ENCODE data around the gene TOMM40L.

TOMM40L gene

DNA sequence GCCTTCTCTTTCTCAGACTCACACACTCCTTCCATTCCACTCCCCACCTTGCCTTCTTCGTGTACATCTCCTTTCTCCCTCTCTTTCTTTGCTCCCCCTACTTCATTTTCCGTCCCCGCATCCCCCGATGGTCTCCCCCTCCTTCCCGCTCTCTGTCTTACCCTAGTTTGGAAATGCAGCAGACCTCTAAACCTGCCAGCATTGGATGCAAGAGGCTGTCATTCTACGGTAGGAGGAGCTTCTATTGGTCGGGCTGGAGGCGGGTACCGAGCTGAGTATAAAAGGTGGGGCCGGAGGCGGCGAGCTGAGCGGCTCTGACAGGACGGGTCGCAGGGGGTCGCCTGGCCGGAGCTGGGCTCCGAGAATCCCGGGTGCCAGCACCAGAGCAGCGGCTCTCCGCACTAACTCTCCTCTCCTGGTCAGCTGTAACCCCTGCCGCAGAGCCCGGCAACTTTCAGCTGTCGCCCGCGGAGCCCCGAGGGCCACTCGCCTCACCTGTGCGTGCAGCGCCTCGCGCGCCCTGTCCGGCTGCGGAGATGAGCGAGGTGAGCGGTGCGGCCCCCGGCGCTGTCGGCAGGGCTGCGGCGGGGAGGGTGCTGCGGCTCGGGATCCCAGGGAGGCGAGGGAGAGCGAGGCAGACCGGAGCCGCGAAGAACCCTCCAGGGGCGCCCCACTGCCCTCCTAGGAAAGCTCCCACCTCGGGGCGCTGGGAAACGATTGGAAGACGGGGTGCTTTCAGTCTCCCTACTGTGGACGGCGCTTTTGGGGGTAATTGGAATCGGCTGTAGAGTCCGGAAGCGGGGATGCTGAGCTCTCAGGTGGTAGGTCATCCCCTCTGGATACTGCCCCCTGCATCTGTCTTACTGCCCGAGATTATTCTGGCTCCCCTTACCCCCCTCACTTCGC, 32.8 kb downstream of the TOMM40L start, which contains the start of gene PCP4L1:
Gene PCP4L1, plus strand, starts transcription at position 307 of the 906 bp plus-strand sequence. Its CDS starts 230 bp downstream, at position 537.
- DNase-seq: no peak

DNA sequence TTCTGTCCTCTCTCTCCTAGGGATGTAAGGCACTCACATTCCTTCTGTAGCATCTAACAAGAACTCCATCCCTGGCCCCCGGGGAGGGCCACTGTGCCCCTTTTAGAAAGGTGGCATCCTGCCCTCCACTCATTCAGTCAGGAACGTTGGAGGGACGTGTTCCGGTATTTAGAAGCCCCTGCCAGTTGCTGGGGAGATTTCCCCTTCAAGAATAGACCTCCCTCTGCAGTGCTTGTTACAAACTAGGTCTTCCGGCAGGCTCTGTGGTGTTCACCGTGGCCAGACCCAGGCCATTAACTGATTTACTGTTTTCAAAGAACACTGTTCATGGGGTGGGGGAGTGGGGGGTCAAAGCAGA, 33.5 kb downstream of the TOMM40L start:
- no peak for DNase-seq

DNA sequence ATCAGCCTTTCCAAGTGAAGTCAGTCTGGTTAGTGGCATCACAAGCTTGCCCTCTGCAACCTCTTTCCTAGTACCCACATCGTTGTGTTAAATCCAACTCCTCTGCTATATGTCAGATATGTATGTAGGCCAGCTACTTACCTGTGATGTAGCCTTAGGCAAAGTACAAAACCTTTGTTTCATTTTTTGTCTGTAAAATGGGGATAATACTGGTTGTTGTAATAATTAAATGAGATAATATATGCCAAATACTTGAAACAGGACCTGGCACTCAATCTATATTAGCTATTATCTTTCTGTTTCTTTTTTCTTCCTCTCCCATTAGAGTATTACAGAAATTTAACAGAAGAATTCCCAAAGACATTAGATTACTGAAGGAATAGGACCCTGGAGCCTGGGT, 33.9 kb downstream of the TOMM40L start:
- no peak for DNase-seq

DNA sequence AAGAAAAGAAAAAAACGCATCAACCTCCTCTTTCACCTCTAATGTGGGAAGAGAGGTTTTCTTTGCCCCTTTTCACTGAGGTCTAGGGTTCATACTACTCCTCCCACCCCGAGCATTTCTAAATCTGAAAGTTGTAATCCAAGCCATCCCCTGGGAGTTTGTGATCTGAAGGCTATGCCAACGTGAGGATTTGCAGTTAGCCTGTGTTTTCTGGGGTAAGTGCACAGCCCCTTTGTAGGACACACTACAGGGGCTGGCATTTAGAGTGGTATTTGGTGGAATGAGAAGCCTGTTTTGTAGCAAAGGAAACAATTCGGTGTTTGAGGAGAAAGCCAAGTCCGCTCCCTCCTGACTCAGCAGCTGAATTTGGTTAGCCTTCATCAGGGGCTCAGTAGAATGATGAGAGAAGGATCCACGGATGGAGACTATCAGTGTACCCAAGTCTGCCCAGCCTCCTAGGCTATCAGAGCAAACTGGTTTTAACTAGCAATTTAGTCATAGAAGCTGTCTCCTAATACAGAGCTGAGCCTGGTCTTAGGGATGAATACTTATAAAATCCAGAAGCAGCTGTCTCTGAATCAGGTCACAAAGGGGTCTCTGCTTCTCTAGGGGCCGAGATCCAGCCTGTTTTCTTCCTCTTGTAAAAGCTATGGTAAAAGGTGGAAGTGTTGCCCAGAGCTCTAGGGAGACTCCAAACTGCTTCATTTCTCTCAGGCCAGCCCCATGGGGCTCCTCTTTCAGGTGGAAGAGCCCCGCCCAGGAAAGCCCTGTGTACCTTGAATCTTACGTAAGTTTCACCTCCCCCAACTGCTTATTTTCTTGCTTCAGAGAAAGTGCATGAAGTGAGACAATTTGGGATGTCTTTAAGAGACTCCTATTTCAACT, 34.8 kb downstream of the TOMM40L start:
- no peak for DNase-seq

DNA sequence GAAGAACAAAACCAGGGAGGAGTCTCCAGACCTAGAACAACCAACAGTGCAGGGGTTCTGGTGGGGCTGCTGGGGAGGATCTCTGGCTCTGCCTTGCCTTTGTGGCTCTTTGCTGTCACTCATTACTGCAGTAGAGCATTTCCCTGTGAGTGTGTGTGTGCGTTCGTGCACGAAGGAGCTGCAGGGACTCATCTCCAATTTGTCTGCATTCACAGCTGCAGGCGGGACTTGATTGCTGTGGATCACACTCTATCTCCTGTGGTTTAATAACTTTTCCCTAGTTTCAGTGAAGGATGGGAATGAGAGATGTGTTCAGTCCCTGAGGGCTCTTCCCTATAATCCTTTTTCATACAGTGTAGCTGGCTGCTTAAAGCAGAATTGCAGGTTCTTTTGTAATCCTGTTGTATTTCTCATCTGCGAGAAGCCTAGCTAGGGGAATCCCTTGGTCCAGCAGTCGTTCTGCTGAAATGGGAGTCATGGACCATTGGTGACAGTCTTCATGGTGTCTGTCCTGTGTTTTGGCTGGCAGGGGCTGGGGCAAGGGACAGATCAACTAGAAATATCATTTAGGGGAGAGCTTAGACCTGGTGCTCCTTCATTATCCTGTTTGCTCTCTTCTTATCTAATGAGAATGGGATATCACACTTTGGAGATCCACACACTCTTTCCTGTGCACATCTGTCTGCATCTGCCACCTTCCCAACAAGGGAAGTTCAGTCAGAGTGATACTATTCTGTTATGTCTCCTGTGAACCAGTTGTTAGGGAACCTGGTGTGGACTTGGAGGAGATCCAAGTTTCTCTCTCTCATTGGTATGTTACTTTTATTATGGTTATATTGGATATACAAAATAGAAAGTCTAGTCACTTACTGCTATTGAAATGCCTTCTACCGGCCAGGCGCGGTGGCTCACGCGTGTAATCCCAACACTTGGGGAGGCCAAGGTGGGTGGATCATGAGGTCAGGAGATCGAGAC, 35.7 kb downstream of the TOMM40L start:
- no peak for DNase-seq

GRCh38 chr1:161265305-161265704, 39.4 kb downstream of the TOMM40L start:
- DNase-seq: no peak

GRCh38 chr1:161266202-161266601, 40.3 kb downstream of the TOMM40L start:
- DNase-seq: no peak

GRCh38 chr1:161266836-161267235, 41.0 kb downstream of the TOMM40L start:
- DNase-seq: no peak

DNA sequence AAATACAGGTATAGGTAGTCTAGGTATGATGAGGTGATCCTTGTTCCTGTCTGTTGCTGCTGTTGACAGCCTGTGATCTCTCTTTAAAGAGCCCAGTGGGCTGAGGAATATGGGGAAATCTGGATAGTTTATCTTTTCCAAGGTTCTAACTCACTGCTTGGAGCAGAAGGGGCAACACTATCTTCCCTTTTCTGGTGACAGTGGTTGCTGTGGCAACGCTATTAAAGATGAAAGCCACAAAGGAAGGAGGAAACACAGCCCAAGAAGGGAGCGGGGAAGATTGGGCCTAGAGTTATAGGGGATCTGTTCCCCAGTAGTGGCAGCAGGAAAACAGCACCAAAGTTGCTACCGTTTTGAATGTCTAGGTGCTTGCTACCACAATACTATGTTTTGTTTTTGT, 41.5 kb downstream of the TOMM40L start:
- no peak for DNase-seq

GRCh38 chr1:161273402-161273801, 47.5 kb downstream of the TOMM40L start:
- DNase-seq: no peak

GRCh38 chr1:161274874-161275273, 49.0 kb downstream of the TOMM40L start:
- DNase-seq: no peak
